HG03139 (cell line): ENCODE data around the gene PKD1L1.
"Not testable (repeated sequence)": the region's sequence is repeated elsewhere in the genome, so short reads cannot be mapped to it uniquely, and the experiment has no call there.

ENCODE experiments used
- ATAC-seq: cut with Tn5 transposase; IDR thresholded peaks from one replicate; pipeline ENCODE4 v1.9.1; 2021; ENCODE audit not compliant: unreplicated experiment

Gene PKD1L1

GRCh38 chr7:47965456-47965855 is 17.2 kb upstream of the PKD1L1 start:
- no peak for ATAC-seq

GRCh38 chr7:47962262-47962661 is 14.0 kb upstream of the PKD1L1 start:
- no peak for ATAC-seq

- ATAC-seq = no peak
Observed at GRCh38 chr7:47957156-47957555, 8.9 kb upstream of the PKD1L1 start.

- ATAC-seq = no peak
Observed at GRCh38 chr7:47956220-47956619, 8.0 kb upstream of the PKD1L1 start.

GRCh38 chr7:47954231-47954911 is 6.1 kb upstream of the PKD1L1 start:
- no peak for ATAC-seq

GRCh38 chr7:47953822-47954221 is 5.6 kb upstream of the PKD1L1 start:
- no peak for ATAC-seq

- no peak for ATAC-seq
Observed at GRCh38 chr7:47952224-47952623, 4.0 kb upstream of the PKD1L1 start.

GRCh38 chr7:47951374-47951773 is 3.1 kb upstream of the PKD1L1 start:
- no peak for ATAC-seq

GRCh38 chr7:47950714-47951113 is 2.4 kb upstream of the PKD1L1 start:
- ATAC-seq = no peak

GRCh38 chr7:47949703-47950102 is 1.4 kb upstream of the PKD1L1 start:
- ATAC-seq = no peak

- ATAC-seq = no peak
Observed at GRCh38 chr7:47947355-47947749, 914 bp downstream of the PKD1L1 start.

GRCh38 chr7:47946581-47947354 is 1.5 kb downstream of the PKD1L1 start:
- ATAC-seq = no peak

- no peak for ATAC-seq
Observed at GRCh38 chr7:47945261-47946015, 2.8 kb downstream of the PKD1L1 start.

GRCh38 chr7:47944536-47945260 is 3.6 kb downstream of the PKD1L1 start:
- ATAC-seq = no peak

- no peak for ATAC-seq
Observed at GRCh38 chr7:47943676-47944474, 4.4 kb downstream of the PKD1L1 start.

- not testable (repeated sequence) for ATAC-seq
Observed at GRCh38 chr7:47942651-47943050, 5.6 kb downstream of the PKD1L1 start.

- no peak for ATAC-seq
Observed at GRCh38 chr7:47942132-47942531, 6.1 kb downstream of the PKD1L1 start.

- no peak for ATAC-seq
Observed at GRCh38 chr7:47941136-47941844, 7.0 kb downstream of the PKD1L1 start.

- ATAC-seq = no peak
Observed at GRCh38 chr7:47940088-47941013, 7.9 kb downstream of the PKD1L1 start.
